Stimulated activated naive CD8-positive, alpha-beta T cell treated with anti-CD3 and anti-CD28 coated beads, Interleukin-15, amount 100 ng/mL, for 72 hours (primary cell): ENCODE results near the gene BAD.
"Not testable (repeated sequence)": the region's sequence is repeated elsewhere in the genome, so short reads cannot be mapped to it uniquely, and the experiment has no call there.

ENCODE experiments used
- ATAC-seq: fragments of 150-1000 bp; cut with Tn5 transposase; 2 replicates; pipeline ENCODE4 v1.10.0; 2021; ENCODE audit warnings: mild to moderate bottlenecking, moderate library complexity
- DNase-seq, 2 donors: peaks; one replicate each; pipeline ENCODE4 v3.0.0; 2021 to 2022
- H3K27ac Mint-ChIP-seq, 2 donors: one replicate each; pipeline ENCODE4 v1.8.0; 2022; ENCODE audit warnings: mild to moderate bottlenecking in 2 of 2, mixed read lengths in 2 of 2, moderate library complexity in 2 of 2
- H3K27me3 Mint-ChIP-seq: one replicate; pipeline ENCODE4 v1.8.0; 2022; ENCODE audit warnings: mixed read lengths
- H3K4me1 Mint-ChIP-seq: one replicate; pipeline ENCODE4 v1.8.0; 2022; ENCODE audit warnings: mild to moderate bottlenecking, mixed read lengths
- H3K4me3 Mint-ChIP-seq, 2 donors: one replicate each; pipeline ENCODE4 v1.8.0; 2022; ENCODE audit warnings: mild to moderate bottlenecking in 2 of 2, mixed read lengths in 2 of 2, moderate library complexity in 1 of 2
- H3K9me3 Mint-ChIP-seq, 2 donors: one replicate each; pipeline ENCODE4 v1.8.0; 2022; ENCODE audit warnings: mixed read lengths in 2 of 2

The BAD gene

GRCh38 chr11:64250415-64251015, 34.0 kb downstream of the BAD start:
- Mint-ChIP-seq H3K27me3 (no peaks in the 10 kb centered on the region), H3K4me3 (peak overlapping the region; percentile 83 to 85), H3K9me3 (no peaks in the 10 kb centered on the region), H3K27ac (no peak overlapping the region), H3K4me1 (peaks cover 60% of the 10 kb centered on the region)
- ATAC-seq: peak; percentile 1
- DNase-seq: no peak

GRCh38 chr11:64249563-64250414, 34.7 kb downstream of the BAD start:
- Mint-ChIP-seq H3K4me3 (peak overlapping the region in 1 of 2 donors; percentile 61), H3K4me1 (peaks cover 66% of the 10 kb centered on the region), H3K27me3 (no peaks in the 10 kb centered on the region), H3K9me3 (no peaks in the 10 kb centered on the region), H3K27ac (peak overlapping the region in 1 of 2 donors; percentile 15)
- DNase-seq (no peak), ATAC-seq (no peak)

DNA sequence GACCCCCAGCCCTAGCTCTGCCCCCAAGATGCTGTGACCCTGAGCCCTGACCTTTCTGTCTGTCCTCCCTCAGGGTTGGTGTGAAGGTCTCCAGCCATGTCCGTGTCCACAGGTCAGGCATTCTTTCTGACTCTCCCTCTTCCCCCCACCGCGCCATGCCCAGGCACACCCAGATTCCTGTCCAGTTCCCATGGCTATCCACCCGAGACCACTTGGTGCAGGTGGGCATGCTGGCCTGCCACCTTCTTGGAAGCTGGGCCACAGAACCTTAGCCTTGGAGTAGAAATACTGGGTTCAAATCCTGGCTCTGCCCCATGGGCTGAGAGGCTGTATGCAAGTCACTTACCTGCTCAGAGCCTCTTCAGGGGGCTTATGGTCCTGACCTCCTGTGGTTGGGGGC, 35.4 kb downstream of the BAD start:
- DNase-seq (no peak), ATAC-seq (no peak)
- no peak overlapping the region for H3K27ac Mint-ChIP-seq
- H3K4me3 Mint-ChIP-seq: no peak overlapping the region
- H3K27me3 Mint-ChIP-seq: no peaks in the 10 kb centered on the region
- no peaks in the 10 kb centered on the region for H3K9me3 Mint-ChIP-seq
- H3K4me1 Mint-ChIP-seq: peaks cover 71% of the 10 kb centered on the region

GRCh38 chr11:64248578-64248977, 35.9 kb downstream of the BAD start:
- Mint-ChIP-seq H3K4me3 (no peak overlapping the region), H3K4me1 (peaks cover 71% of the 10 kb centered on the region), H3K27ac (no peak overlapping the region), H3K9me3 (no peaks in the 10 kb centered on the region), H3K27me3 (no peaks in the 10 kb centered on the region)
- DNase-seq: no peak
- no peak for ATAC-seq

DNA sequence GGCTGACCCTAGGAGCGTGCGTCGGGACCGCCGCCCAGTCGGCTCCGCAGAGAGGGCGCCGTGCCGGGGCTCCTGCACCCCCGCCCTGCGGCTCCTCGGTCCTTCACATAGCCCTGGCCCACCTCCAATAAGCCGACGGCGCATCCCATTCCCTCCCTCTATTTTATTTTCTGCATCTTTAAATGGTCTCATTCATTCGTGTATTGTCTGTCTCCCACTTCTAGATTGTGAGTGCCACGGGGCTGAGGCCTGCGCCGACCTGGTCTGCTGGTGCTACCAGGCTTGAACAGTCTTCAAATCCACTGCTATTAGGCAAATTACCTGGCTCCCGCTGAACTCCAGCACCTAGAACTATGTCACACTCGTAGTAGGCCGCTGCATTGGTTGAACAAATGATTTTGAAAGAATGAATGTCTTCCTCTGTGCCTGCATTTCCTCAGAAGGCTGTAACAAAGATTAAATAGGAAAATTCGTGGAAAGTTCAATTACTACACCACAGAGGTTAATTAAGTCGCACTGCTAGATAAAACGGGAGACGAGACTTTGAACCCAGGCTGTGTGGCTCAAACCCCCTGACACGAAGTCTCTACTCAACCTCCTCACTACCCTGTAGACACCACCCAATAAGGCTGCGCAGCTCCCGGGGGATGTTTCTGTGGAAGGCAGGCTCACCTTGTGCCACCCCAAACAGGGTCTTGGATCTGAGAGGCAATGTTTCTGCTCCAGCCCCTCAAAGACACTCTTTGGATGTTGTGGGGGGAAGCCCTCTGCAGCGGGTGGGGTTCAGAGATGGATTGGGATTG, 36.5 kb downstream of the BAD start:
- no peaks in the 10 kb centered on the region for H3K9me3 Mint-ChIP-seq

DNA sequence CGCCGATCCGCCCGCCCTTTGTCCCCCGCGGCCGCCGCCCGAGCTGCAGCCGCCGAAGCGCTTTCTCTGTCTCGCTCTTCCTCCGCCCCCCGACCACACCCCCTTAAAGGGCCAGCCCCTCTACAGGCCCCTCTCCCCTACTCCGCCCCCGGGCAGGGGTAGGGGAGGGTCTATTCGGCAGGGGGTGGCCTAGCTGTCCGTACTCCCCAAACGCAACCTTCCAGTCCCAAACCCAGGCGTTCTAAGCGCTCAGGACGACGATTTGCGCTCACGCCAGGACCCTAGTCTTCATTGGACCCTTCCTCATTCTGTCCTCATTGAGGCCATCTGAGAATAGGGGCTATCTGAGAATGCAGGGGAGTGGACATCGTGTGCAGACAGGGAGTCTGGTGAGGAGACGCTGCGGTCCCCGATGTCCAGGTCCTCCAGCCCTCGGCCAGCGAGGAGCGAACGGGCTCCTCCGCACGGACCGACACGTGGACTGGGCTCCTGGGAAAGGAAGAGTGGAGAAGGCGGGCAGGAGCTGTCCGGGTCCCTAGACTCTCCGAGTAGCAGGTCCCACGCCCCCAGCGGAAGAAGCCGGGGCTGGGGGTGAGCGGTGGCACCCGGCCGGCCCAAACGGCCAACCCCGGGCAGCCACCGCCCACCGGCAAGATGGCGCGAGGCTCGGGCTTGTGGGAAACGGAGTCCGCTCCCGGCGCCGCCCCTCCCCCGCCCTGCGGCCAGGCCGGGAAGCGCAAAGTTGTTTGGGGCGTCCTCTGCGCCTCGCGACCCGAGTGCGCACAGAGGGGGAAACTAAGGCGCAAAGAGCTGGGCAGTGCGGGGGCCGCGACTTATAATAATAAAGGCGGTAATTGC, 37.4 kb downstream of the BAD start, which contains the start of gene PPP1R14B:
PPP1R14B (minus strand) TSS at position 73 of the 858 bp plus-strand sequence. CDS start 270 bp downstream, outside the sequence.
- H3K4me1 Mint-ChIP-seq: peaks cover 72% of the 10 kb centered on the region
- H3K9me3 Mint-ChIP-seq: no peaks in the 10 kb centered on the region
- peak; percentile 77 for DNase-seq
- H3K27ac Mint-ChIP-seq: peak within 1 kb of the TSS; percentile 95 to 96
- peak within 1 kb of the TSS; percentile 95 to 96 for H3K4me3 Mint-ChIP-seq
- no peaks in the 10 kb centered on the region for H3K27me3 Mint-ChIP-seq
- peak; percentile 66 for ATAC-seq

More for the DNA sequence above, 36.5 kb downstream of the BAD start:
- no peak overlapping the region for H3K27ac Mint-ChIP-seq
- no peaks in the 10 kb centered on the region for H3K27me3 Mint-ChIP-seq
- no peak for ATAC-seq
- H3K4me3 Mint-ChIP-seq: peak overlapping the region; percentile 62 to 90
- DNase-seq: no peak
- H3K4me1 Mint-ChIP-seq: peaks cover 72% of the 10 kb centered on the region

DNA sequence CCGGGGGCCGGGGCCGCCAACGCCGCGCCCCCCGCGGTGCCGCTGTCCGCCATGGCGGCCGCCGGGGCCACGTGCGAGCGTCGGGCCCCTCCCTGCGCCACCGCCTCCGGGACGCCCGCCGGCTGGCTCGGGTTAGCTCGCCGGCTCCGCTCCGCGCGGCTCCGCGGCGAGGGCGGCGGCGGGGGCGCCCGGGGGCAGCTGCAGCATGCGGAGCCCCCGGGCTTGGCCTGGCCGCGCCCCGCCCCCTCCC, 37.9 kb downstream of the BAD start:
- not testable (repeated sequence) for H3K27ac Mint-ChIP-seq, H3K9me3 Mint-ChIP-seq, H3K27me3 Mint-ChIP-seq, DNase-seq
- Mint-ChIP-seq H3K4me3 (peak overlapping the region; percentile 76 to 90), H3K4me1 (peaks cover 68% of the 10 kb centered on the region)
- peak; percentile 13 for ATAC-seq

- H3K27me3 Mint-ChIP-seq: no peaks in the 10 kb centered on the region
- peaks cover 68% of the 10 kb centered on the region for H3K4me1 Mint-ChIP-seq
- H3K9me3 Mint-ChIP-seq: no peaks in the 10 kb centered on the region
- H3K4me3 Mint-ChIP-seq: peak overlapping the region; percentile 95 to 96
- DNase-seq (peak; percentile 48 to 80), ATAC-seq (peak; percentile 33)
- peak overlapping the region; percentile 95 to 96 for H3K27ac Mint-ChIP-seq
Measured at GRCh38 chr11:64245797-64246620, 38.5 kb downstream of the BAD start.

DNA sequence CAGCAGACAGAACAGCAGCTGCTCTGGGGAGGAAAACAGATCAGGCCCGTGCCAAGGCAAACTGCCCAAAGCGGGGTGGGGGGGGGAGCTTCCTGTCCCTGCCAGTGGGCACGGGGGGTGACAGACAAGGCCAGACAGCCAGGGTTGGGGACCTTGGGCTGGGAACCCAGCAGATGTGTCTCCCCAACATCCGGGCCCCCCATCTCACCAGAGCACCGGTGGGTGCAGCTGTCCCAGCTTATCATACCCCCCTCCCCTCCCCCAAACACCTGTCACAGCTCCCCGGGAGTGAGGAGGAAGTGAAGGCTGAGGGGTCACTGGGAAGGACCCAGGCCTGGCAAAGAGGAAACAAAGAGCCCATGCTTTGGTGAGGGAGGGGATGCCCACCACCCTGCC, 39.1 kb downstream of the BAD start:
- no peaks in the 10 kb centered on the region for H3K9me3 Mint-ChIP-seq
- peaks cover 65% of the 10 kb centered on the region for H3K4me1 Mint-ChIP-seq
- H3K27me3 Mint-ChIP-seq: no peaks in the 10 kb centered on the region
- peak overlapping the region; percentile 95 to 96 for H3K4me3 Mint-ChIP-seq
- ATAC-seq (no peak), DNase-seq (no peak)
- H3K27ac Mint-ChIP-seq: peak overlapping the region; percentile 48 to 96

- Mint-ChIP-seq H3K4me3 (peak overlapping the region; percentile 95 to 96), H3K27me3 (no peaks in the 10 kb centered on the region), H3K9me3 (no peaks in the 10 kb centered on the region), H3K27ac (peak overlapping the region; percentile 42 to 96), H3K4me1 (peaks cover 65% of the 10 kb centered on the region)
- DNase-seq (no peak), ATAC-seq (no peak)
Measured at GRCh38 chr11:64244966-64245365, 39.5 kb downstream of the BAD start.

- no peak for ATAC-seq
Measured at GRCh38 chr11:64244107-64244506, 40.4 kb downstream of the BAD start.

GRCh38 chr11:64243236-64243854, 41.1 kb downstream of the BAD start:
- H3K4me3 Mint-ChIP-seq: peak overlapping the region; percentile 13 to 93
- DNase-seq (no peak), ATAC-seq (no peak)
- H3K4me1 Mint-ChIP-seq: peaks cover 71% of the 10 kb centered on the region
- H3K9me3 Mint-ChIP-seq: no peaks in the 10 kb centered on the region
- no peak overlapping the region for H3K27ac Mint-ChIP-seq
- H3K27me3 Mint-ChIP-seq: no peaks in the 10 kb centered on the region

More at GRCh38 chr11:64244107-64244506, 40.4 kb downstream of the BAD start:
- Mint-ChIP-seq H3K4me1 (peaks cover 64% of the 10 kb centered on the region), H3K4me3 (peak overlapping the region in 1 of 2 donors; percentile 21), H3K27ac (peak overlapping the region; percentile 57 to 88), H3K27me3 (no peaks in the 10 kb centered on the region), H3K9me3 (no peaks in the 10 kb centered on the region)
- DNase-seq: no peak

- Mint-ChIP-seq H3K9me3 (no peaks in the 10 kb centered on the region), H3K27ac (peak overlapping the region; percentile 92 to 97), H3K27me3 (no peaks in the 10 kb centered on the region), H3K4me3 (peak overlapping the region; percentile 82 to 93), H3K4me1 (peaks cover 71% of the 10 kb centered on the region)
- ATAC-seq (peak; percentile 31), DNase-seq (peak in 1 of 2 donors; percentile 52)
Measured at GRCh38 chr11:64241491-64242374, 42.7 kb downstream of the BAD start.
